ENCODE data around the gene CLCNKB. TPM values are rescaled to one million over a fixed set of nuclear protein-coding genes. Genes with fewer than 3 reads are reported as not detected.

The CLCNKB gene
- total RNA-seq, 2 experiments from 2014 or later: not detected

DNA sequence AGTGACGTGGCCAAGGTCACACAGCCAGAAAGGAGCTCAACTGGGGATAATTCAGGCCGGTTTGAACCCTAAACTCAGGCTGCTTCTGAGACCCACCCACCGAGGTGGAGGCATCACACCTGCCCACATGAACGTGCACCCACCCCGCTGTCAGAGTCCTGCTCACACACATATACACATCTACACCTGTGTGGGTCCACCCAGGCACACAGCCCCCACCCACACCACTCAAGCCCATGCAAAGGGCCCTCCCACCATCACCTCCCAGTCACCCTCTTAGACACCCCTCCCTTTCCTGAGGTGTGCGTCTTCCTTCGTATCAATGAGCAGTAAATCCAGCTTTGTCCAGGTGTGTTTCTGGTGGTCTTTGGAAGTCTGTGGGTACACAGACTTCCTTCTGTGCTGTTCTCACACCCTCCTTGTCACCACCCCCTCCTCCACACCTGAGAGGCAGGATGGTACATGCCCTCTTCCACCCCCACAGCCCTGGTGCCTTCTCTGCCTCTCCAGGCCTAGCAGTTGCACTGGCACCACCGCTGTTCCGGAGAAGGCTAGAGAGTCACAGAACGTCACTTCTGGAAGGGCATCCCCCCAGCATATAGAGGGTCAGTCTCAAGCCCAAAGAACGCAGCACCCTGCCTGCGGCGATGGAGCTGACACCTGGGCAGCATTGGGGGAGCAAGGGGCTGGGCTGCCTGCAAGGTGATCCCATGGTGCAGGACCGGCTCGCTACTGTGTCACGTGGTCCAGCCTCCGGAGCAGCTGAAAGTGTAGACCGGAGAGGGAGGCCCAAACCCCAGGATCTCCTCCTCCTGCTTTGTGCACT lies 48.7 kb downstream of the CLCNKB start:
- Histone ChIP-seq H3K36me3 (ENCODE audit: insufficient read depth, low read length) (no peaks in the 10 kb centered on the region), H3K9me3 (ENCODE audit: control insufficient read depth in 1 of 2, insufficient read depth in 1 of 2, low read length in 2 of 2) (no peaks in the 10 kb centered on the region), H3K4me1 (ENCODE audit: insufficient read depth, low read length) (no peaks in the 10 kb centered on the region), H3K27ac (ENCODE audit: low read depth in 1 of 2, low read length in 2 of 2) (no peak overlapping the region), H3K27me3 (ENCODE audit: control insufficient read depth in 1 of 2, insufficient read depth in 2 of 2, low read length in 2 of 2) (no peaks in the 10 kb centered on the region), H3K4me3 (ENCODE audit: low read length) (no peak overlapping the region)
- CTCF ChIA-PET: interaction anchor here (0.5 kb wide), 1 partner anchor 80 kb away, joined by 4 read pairs; no protein-coding TSS in a partner anchor
- intact Hi-C loops (cut with DNase I, micrococcal nuclease): no loop called here
- no peak overlapping the region for H3K27ac Mint-ChIP-seq
- no peaks in the 10 kb centered on the region for H3K36me3 Mint-ChIP-seq (ENCODE audit: low read depth)
- H3K27me3 Mint-ChIP-seq: no peaks in the 10 kb centered on the region
- TF ChIP-seq, protein P1, sequence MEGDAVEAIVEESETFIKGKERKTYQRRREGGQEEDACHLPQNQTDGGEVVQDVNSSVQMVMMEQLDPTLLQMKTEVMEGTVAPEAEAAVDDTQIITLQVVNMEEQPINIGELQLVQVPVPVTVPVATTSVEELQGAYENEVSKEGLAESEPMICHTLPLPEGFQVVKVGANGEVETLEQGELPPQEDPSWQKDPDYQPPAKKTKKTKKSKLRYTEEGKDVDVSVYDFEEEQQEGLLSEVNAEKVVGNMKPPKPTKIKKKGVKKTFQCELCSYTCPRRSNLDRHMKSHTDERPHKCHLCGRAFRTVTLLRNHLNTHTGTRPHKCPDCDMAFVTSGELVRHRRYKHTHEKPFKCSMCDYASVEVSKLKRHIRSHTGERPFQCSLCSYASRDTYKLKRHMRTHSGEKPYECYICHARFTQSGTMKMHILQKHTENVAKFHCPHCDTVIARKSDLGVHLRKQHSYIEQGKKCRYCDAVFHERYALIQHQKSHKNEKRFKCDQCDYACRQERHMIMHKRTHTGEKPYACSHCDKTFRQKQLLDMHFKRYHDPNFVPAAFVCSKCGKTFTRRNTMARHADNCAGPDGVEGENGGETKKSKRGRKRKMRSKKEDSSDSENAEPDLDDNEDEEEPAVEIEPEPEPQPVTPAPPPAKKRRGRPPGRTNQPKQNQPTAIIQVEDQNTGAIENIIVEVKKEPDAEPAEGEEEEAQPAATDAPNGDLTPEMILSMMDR (IDR thresholded peaks at IDR 0.05): no peak
- no peaks in the 10 kb centered on the region for H3K4me1 Mint-ChIP-seq (ENCODE audit: low read depth)
- POLR2A ChIA-PET: no interaction called here
- no peaks in the 10 kb centered on the region for H3K9me3 Mint-ChIP-seq
- DNase-seq (no peak), ATAC-seq (ENCODE audit: poor library complexity) (no peak)
- H3K4me3 Mint-ChIP-seq: no peak overlapping the region

DNA sequence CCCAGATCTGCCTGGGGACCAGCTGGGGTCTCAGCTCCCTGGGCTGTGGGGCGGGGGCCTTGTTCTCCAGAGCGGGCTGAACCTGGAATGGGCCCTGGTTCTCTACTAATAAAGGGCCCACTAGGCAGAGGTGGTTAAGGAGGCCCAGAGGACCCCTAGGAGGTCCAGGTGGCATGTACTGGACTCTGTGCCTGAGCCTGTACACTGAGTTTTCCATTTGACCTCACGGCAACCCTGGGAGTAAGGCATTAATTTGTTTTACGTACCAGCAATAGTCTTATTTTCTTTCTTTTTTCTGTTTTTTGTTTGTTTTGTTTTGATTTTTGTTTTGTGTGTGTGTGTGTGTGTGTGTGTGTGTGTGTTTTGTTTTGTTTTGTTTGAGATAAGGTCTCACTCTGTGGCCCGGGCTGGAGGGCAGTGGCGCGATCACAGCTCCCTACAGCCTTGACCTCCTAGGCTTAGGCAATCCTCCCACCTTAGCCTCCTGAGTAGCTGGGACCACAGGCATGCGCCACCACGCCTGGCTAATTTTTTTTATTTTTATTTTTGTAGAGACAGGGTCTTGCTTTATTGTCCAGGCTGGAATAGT lies 49.4 kb downstream of the CLCNKB start:
- H3K4me1 Mint-ChIP-seq (ENCODE audit: low read depth): no peaks in the 10 kb centered on the region
- no peaks in the 10 kb centered on the region for H3K9me3 ChIP-seq (ENCODE audit: control insufficient read depth in 1 of 2, insufficient read depth in 1 of 2, low read length in 2 of 2)
- no peak overlapping the region for H3K4me3 ChIP-seq (ENCODE audit: low read length)
- H3K27ac Mint-ChIP-seq: no peak overlapping the region
- ATAC-seq (ENCODE audit: poor library complexity): no peak
- H3K27ac ChIP-seq (ENCODE audit: low read depth in 1 of 2, low read length in 2 of 2): no peak overlapping the region
- TF ChIP-seq, protein P1 (IDR thresholded peaks at IDR 0.05): no peak
- H3K9me3 Mint-ChIP-seq: no peaks in the 10 kb centered on the region
- H3K4me1 ChIP-seq (ENCODE audit: insufficient read depth, low read length): no peaks in the 10 kb centered on the region
- intact Hi-C loops (cut with DNase I, micrococcal nuclease): no loop called here
- H3K36me3 Mint-ChIP-seq (ENCODE audit: low read depth): no peaks in the 10 kb centered on the region
- H3K27me3 ChIP-seq (ENCODE audit: control insufficient read depth in 1 of 2, insufficient read depth in 2 of 2, low read length in 2 of 2): no peaks in the 10 kb centered on the region
- DNase-seq: no peak
- no peak overlapping the region for H3K4me3 Mint-ChIP-seq
- no peaks in the 10 kb centered on the region for H3K27me3 Mint-ChIP-seq
- CTCF ChIA-PET: no interaction called here
- POLR2A ChIA-PET: no interaction called here
- no peaks in the 10 kb centered on the region for H3K36me3 ChIP-seq (ENCODE audit: insufficient read depth, low read length)

- intact Hi-C loops (cut with DNase I, micrococcal nuclease): no loop called here
- ATAC-seq (ENCODE audit: poor library complexity) (no peak), DNase-seq (no peak)
- Mint-ChIP-seq H3K4me1 (ENCODE audit: low read depth) (no peaks in the 10 kb centered on the region), H3K27ac (no peak overlapping the region), H3K27me3 (no peaks in the 10 kb centered on the region), H3K9me3 (no peaks in the 10 kb centered on the region), H3K4me3 (no peak overlapping the region), H3K36me3 (ENCODE audit: low read depth) (no peaks in the 10 kb centered on the region)
- TF ChIP-seq, protein P1 (IDR thresholded peaks at IDR 0.05): no peak
- Histone ChIP-seq H3K27me3 (ENCODE audit: control insufficient read depth in 1 of 2, insufficient read depth in 2 of 2, low read length in 2 of 2) (no peaks in the 10 kb centered on the region), H3K36me3 (ENCODE audit: insufficient read depth, low read length) (no peaks in the 10 kb centered on the region), H3K9me3 (ENCODE audit: control insufficient read depth in 1 of 2, insufficient read depth in 1 of 2, low read length in 2 of 2) (no peaks in the 10 kb centered on the region), H3K4me3 (ENCODE audit: low read length) (no peak overlapping the region), H3K4me1 (ENCODE audit: insufficient read depth, low read length) (no peaks in the 10 kb centered on the region), H3K27ac (ENCODE audit: low read depth in 1 of 2, low read length in 2 of 2) (no peak overlapping the region)
- POLR2A ChIA-PET: no interaction called here
- CTCF ChIA-PET: no interaction called here
Measured at GRCh38 chr1:16093611-16094010, 50.0 kb downstream of the CLCNKB start.

All from CD4-positive, alpha-beta T cell (primary cell).